Measurements from ENCODE around the gene RWDD1.
A peak's percentile ranks its signal among the peaks of the same experiment; 100 is the strongest.

Gene RWDD1

DNA sequence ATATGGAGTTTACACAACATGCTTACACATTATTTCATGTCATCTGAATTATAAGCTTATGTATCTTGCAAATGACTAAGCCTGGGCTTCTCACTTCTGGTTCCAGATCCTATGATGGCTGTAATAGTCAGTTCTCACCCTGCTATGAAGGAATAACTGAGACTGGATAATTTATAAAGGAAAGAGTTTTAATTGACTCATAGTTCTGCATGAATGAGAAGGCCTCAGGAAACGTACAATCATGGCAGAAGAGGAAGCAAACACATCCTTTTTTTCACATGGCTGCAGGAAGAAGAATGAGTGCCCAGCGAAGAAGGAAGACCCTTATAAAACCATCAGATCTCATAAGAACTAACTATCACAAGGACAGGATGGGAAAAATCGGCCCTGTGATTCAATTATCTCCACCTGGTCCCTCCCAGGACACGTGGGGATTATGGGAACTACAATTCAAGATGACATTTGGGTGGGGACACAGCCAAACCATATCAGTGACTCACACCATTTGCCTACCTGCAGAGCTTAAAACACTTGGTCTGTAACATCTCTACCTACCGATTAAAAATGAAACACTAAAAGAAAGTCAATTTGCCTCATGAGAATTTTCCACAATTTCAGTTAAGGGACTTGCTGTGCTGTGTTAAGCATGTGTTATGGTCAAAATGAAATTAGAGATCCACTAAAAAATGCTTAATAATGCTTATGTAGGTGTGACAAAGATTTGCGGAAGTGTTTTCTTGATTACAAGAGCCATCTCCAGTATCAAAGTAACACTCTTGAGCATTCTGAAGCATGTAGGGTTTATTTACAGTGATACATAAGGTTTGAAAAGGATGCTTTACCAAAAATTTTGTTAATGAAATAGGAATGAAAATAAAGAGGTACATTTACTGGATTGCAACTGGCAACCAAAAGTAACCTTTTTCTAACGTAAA is 2.2 kb upstream of the RWDD1 start:
- TF ChIP-seq, protein P1, sequence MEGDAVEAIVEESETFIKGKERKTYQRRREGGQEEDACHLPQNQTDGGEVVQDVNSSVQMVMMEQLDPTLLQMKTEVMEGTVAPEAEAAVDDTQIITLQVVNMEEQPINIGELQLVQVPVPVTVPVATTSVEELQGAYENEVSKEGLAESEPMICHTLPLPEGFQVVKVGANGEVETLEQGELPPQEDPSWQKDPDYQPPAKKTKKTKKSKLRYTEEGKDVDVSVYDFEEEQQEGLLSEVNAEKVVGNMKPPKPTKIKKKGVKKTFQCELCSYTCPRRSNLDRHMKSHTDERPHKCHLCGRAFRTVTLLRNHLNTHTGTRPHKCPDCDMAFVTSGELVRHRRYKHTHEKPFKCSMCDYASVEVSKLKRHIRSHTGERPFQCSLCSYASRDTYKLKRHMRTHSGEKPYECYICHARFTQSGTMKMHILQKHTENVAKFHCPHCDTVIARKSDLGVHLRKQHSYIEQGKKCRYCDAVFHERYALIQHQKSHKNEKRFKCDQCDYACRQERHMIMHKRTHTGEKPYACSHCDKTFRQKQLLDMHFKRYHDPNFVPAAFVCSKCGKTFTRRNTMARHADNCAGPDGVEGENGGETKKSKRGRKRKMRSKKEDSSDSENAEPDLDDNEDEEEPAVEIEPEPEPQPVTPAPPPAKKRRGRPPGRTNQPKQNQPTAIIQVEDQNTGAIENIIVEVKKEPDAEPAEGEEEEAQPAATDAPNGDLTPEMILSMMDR (IDR thresholded peaks at IDR 0.05; ENCODE audit: low read depth, low read length) = no peak
- Histone ChIP-seq H3K27me3 (no peaks in the 10 kb centered on the region; the same call in 1 of the 2 replicates), H3K36me3 (peaks cover 4% of the 10 kb centered on the region), H3K9me3 (no peaks in the 10 kb centered on the region), H3K4me1 (no peaks in the 10 kb centered on the region; the same call in 1 of the 2 replicates), H3K4me3 (ENCODE audit: low read depth, low read length) (no peak overlapping the region)
- no peak for DNase-seq

DNA sequence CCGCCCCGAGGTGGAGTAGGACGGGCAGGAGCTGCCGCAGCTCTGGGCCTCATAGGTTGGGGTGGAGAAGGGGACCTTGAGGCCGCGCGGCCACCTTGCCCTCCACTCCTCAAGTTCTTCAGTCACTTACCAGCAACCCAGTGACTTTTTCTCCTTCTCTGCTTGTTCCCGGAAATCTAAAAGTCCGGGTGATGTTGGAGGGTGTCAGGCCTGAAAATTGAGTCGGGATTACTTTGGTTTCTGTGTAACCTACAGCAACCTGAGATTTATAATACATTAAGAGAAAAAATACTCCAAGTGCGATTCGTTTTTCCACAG is 338 bp downstream of the RWDD1 start:
- no peak for DNase-seq
- no peaks in the 10 kb centered on the region for H3K9me3 ChIP-seq
- H3K4me3 ChIP-seq (ENCODE audit: low read depth, low read length) = peak overlapping the region; percentile 98
- TF ChIP-seq, protein P1 (IDR thresholded peaks at IDR 0.05; ENCODE audit: low read depth, low read length) = no peak
- H3K4me1 ChIP-seq = no peaks in the 10 kb centered on the region; the same call in 1 of the 2 replicates
- peaks cover 17% of the 10 kb centered on the region for H3K36me3 ChIP-seq
- H3K27me3 ChIP-seq = no peaks in the 10 kb centered on the region

- no peaks in the 10 kb centered on the region; the same call in 1 of the 2 replicates for H3K4me1 ChIP-seq
- H3K27me3 ChIP-seq = no peaks in the 10 kb centered on the region
- peak; percentile 34 for DNase-seq
- H3K4me3 ChIP-seq (ENCODE audit: low read depth, low read length) = peak overlapping the region; percentile 98
- H3K9me3 ChIP-seq = no peaks in the 10 kb centered on the region
- TF ChIP-seq, protein P1 (IDR thresholded peaks at IDR 0.05; ENCODE audit: low read depth, low read length) = no peak
- peaks cover 21% of the 10 kb centered on the region for H3K36me3 ChIP-seq
Measured at GRCh38 chr6:116572162-116572561, 858 bp downstream of the RWDD1 start.

- Histone ChIP-seq H3K9me3 (no peaks in the 10 kb centered on the region), H3K4me3 (ENCODE audit: low read depth, low read length) (no peak overlapping the region), H3K4me1 (no peaks in the 10 kb centered on the region; the same call in 1 of the 2 replicates), H3K36me3 (peaks cover 28% of the 10 kb centered on the region), H3K27me3 (no peaks in the 10 kb centered on the region)
- TF ChIP-seq, protein P1 (IDR thresholded peaks at IDR 0.05; ENCODE audit: low read depth, low read length) = no peak
- no peak for DNase-seq
Measured at GRCh38 chr6:116575227-116575626, 3.9 kb downstream of the RWDD1 start.

- no peak for DNase-seq
- TF ChIP-seq, protein P1 (IDR thresholded peaks at IDR 0.05; ENCODE audit: low read depth, low read length) = no peak
- H3K9me3 ChIP-seq = no peaks in the 10 kb centered on the region
- no peaks in the 10 kb centered on the region for H3K27me3 ChIP-seq
- H3K4me1 ChIP-seq = no peaks in the 10 kb centered on the region; the same call in 1 of the 2 replicates
- H3K4me3 ChIP-seq (ENCODE audit: low read depth, low read length) = no peak overlapping the region
- peaks cover 38% of the 10 kb centered on the region for H3K36me3 ChIP-seq
Measured at GRCh38 chr6:116577486-116577885, 6.2 kb downstream of the RWDD1 start.

- DNase-seq = no peak
- H3K36me3 ChIP-seq = peaks cover 41% of the 10 kb centered on the region
- H3K27me3 ChIP-seq = no peaks in the 10 kb centered on the region
- no peaks in the 10 kb centered on the region; the same call in 1 of the 2 replicates for H3K4me1 ChIP-seq
- H3K9me3 ChIP-seq = no peaks in the 10 kb centered on the region
- TF ChIP-seq, protein P1 (IDR thresholded peaks at IDR 0.05; ENCODE audit: low read depth, low read length) = no peak
- H3K4me3 ChIP-seq (ENCODE audit: low read depth, low read length) = no peak overlapping the region
Measured at GRCh38 chr6:116578335-116578734, 7.0 kb downstream of the RWDD1 start.
